HepG2 (cell line): ENCODE data around the gene YIPF4. TPM values are rescaled to one million over a fixed set of nuclear protein-coding genes. Genes with fewer than 3 reads are reported as not detected.

Source experiments
- ATM ChIP-seq: fragments of 450-650 bp; IDR thresholded peaks from 2 replicates; pipeline ENCODE4 v1.7.1; 2017; ENCODE audit warnings: mild to moderate bottlenecking, borderline replicate concordance
- BCL3 ChIP-seq: sonication (generic); formaldehyde crosslinking; IDR thresholded peaks from 2 replicates; pipeline ENCODE4 v1.5.1; 2020; ENCODE audit warnings: mild to moderate bottlenecking, missing genetic modification reagents, moderate library complexity
- CBX1 ChIP-seq: IDR thresholded peaks from one replicate; pipeline ENCODE4 v1.6.1; 2016; ENCODE audit warnings: antibody characterized with exemption, low read depth
- DBP ChIP-seq: sonication (generic); formaldehyde crosslinking; IDR thresholded peaks from 2 replicates; pipeline ENCODE4 v1.4.0; 2020; ENCODE audit warnings: missing genetic modification reagents; ENCODE audit errors: not compliant biosample characterization
- IKZF5 ChIP-seq: IDR thresholded peaks from 2 replicates; pipeline ENCODE4 v1.6.1; 2018; ENCODE audit warnings: missing genetic modification reagents, mild to moderate bottlenecking, missing compliant biosample characterization
- IRF1 ChIP-seq: sonication (generic); formaldehyde crosslinking; IDR thresholded peaks from 2 replicates; pipeline ENCODE4 v1.4.0; 2020; ENCODE audit warnings: low read depth, mild to moderate bottlenecking, missing genetic modification reagents
- JUND ChIP-seq: sonication (generic); formaldehyde crosslinking; IDR thresholded peaks from 2 replicates; pipeline ENCODE4 v1.8.0; 2022; ENCODE audit warnings: mild to moderate bottlenecking, missing genetic modification reagents
- KAT8 ChIP-seq: IDR thresholded peaks from 2 replicates; pipeline ENCODE4 v1.6.1; 2016; ENCODE audit warnings: missing genetic modification reagents, missing compliant biosample characterization
- NFKB2 ChIP-seq: sonication (generic); formaldehyde crosslinking; IDR thresholded peaks from 2 replicates; pipeline ENCODE4 v1.4.0; 2020; ENCODE audit warnings: missing genetic modification reagents, borderline replicate concordance
- NKX3-1 ChIP-seq: sonication (generic); formaldehyde crosslinking; IDR thresholded peaks from 2 replicates; pipeline ENCODE4 v1.5.0; 2020; ENCODE audit warnings: missing genetic modification reagents
- NRL ChIP-seq: sonication (generic); formaldehyde crosslinking; IDR thresholded peaks from 2 replicates; pipeline ENCODE4 v1.5.0; 2020; ENCODE audit warnings: missing genetic modification reagents, mild to moderate bottlenecking, moderate library complexity, borderline replicate concordance
- POLR2AphosphoS2 ChIP-seq: IDR thresholded peaks from 2 replicates; pipeline ENCODE4 v1.6.1; 2011; ENCODE audit warnings: low read depth, low read length, improper control_type of control experiment
- RAD21 ChIP-seq: fragments of 450-650 bp; formaldehyde crosslinking; IDR thresholded peaks from 2 replicates; pipeline ENCODE4 v1.5.0; 2020; ENCODE audit warnings: mild to moderate bottlenecking
- SP4 ChIP-seq: sonication (generic); formaldehyde crosslinking; IDR thresholded peaks from 2 replicates; pipeline ENCODE4 v1.8.1; 2023; ENCODE audit warnings: mild to moderate bottlenecking, missing genetic modification reagents
- ZMYM3 ChIP-seq: sonication (generic); formaldehyde crosslinking; IDR thresholded peaks from 2 replicates; pipeline ENCODE4 v1.5.1; 2020; ENCODE audit warnings: mild to moderate bottlenecking, missing genetic modification reagents
- ZNF160 ChIP-seq: sonication (generic); formaldehyde crosslinking; IDR thresholded peaks from 2 replicates; pipeline ENCODE4 v1.8.0; 2022; ENCODE audit warnings: mild to moderate bottlenecking, inconsistent platforms, missing genetic modification reagents
- ZNF225 ChIP-seq: sonication (generic); formaldehyde crosslinking; IDR thresholded peaks from 2 replicates; pipeline ENCODE4 v1.4.0; 2020; ENCODE audit warnings: mild to moderate bottlenecking, missing genetic modification reagents
- ZNF256 ChIP-seq: sonication (generic); formaldehyde crosslinking; conservative IDR thresholded peaks from 2 replicates; pipeline ENCODE4 v1.4.0; 2020; ENCODE audit warnings: missing genetic modification reagents
- ZNF337 ChIP-seq: sonication (generic); formaldehyde crosslinking; IDR thresholded peaks from 2 replicates; pipeline ENCODE4 v1.5.1; 2020; ENCODE audit warnings: missing genetic modification reagents, low read depth, mild to moderate bottlenecking, borderline replicate concordance
- ZNF432 ChIP-seq: sonication (generic); formaldehyde crosslinking; IDR thresholded peaks from 2 replicates; pipeline ENCODE4 v1.5.0; 2020; ENCODE audit warnings: missing genetic modification reagents, mild to moderate bottlenecking, borderline replicate concordance
- ZNF547 ChIP-seq: sonication (generic); formaldehyde crosslinking; IDR thresholded peaks from 2 replicates; pipeline ENCODE4 v1.5.1; 2020; ENCODE audit warnings: mild to moderate bottlenecking, missing genetic modification reagents
- ZNF619 ChIP-seq: sonication (generic); formaldehyde crosslinking; IDR thresholded peaks from 2 replicates; pipeline ENCODE4 v1.4.0; 2020; ENCODE audit warnings: mild to moderate bottlenecking, missing genetic modification reagents
- ZSCAN12 ChIP-seq: sonication (generic); formaldehyde crosslinking; IDR thresholded peaks from 2 replicates; pipeline ENCODE4 v1.9.0; 2021; ENCODE audit warnings: mild to moderate bottlenecking, missing genetic modification reagents
- polyA plus RNA-seq, 8 experiments: library from polyadenylated mRNA; depleted of rRNA in 3 of 8; stranded (reverse) in 7 of 8; unstranded in 1 of 8; fragments of >200 nt; fragmentation: Illumina TruSeq in 4 of 8; extraction: Trizol in 4 of 8; gene quantifications; 2 replicates each; pipeline versions ENCODE4 v1.2.1 to v1.2.3, GENCODE V29; 2011 to 2016; ENCODE audit warnings: low read depth in 4 of 8, missing spikeins in 1 of 8, mixed read lengths in 1 of 8; ENCODE audit not compliant: insufficient read depth in 1 of 8
- total RNA-seq, 5 experiments: library from RNA; depleted of rRNA; stranded (reverse); fragments of >200 nt; fragmentation: Illumina TruSeq; extraction: Trizol; gene quantifications; 2 replicates each; pipeline ENCODE4 v1.2.3, GENCODE V29; 2016; ENCODE audit warnings: low read depth in 1 of 5
- TF ChIP-seq, protein P1 (sequence below): sonication (generic); formaldehyde crosslinking; IDR thresholded peaks from 2 replicates; pipeline ENCODE4 v1.5.0; 2020; ENCODE audit warnings: missing genetic modification reagents
- TF ChIP-seq, protein P2 (sequence below): sonication (generic); formaldehyde crosslinking; IDR thresholded peaks from 2 replicates; pipeline ENCODE4 v1.4.0; 2020; ENCODE audit warnings: mild to moderate bottlenecking, missing genetic modification reagents

The YIPF4 gene
- total and polyA plus RNA-seq, 2 of the 13 experiments (the other 11 are each of a cell fraction or from before 2014, with no cell fraction given) = 19.0 to 43.9 TPM

- TF ChIP-seq SP4 (CRISPR knock-in tag) (peak; percentile 84), KAT8 (CRISPR knock-in tag) (peak; percentile 95), CBX1 (peak; percentile 93), ZNF432 (CRISPR knock-in tag) (no peak), RAD21 (CRISPR knock-in tag) (peak; percentile 82), ZMYM3 (CRISPR knock-in tag) (peak; percentile 96), ZNF547 (CRISPR knock-in tag) (peak; percentile 99), NFKB2 (CRISPR knock-in tag) (peak; percentile 97), IRF1 (CRISPR knock-in tag) (peak; percentile 86; the same call in 1 of the 2 replicates), POLR2AphosphoS2 (peak; percentile 85; the same call in 1 of the 2 replicates), JUND (CRISPR knock-in tag) (peak; percentile 72), ZNF160 (CRISPR knock-in tag) (peak; percentile 74), BCL3 (peak; percentile 94; the same call in 1 of the 2 replicates), ZNF225 (CRISPR knock-in tag) (no peak), ATM (no peak), DBP (CRISPR knock-in tag) (peak; percentile 91), ZSCAN12 (CRISPR knock-in tag) (peak; percentile 45; the same call in 1 of the 2 replicates), NKX3-1 (CRISPR knock-in tag) (peak; percentile 93), ZNF256 (CRISPR knock-in tag) (no peak), NRL (CRISPR knock-in tag) (no peak; the same call in 1 of the 2 replicates), ZNF619 (peak; percentile 85; the same call in 1 of the 2 replicates), IKZF5 (peak; percentile 96), ZNF337 (CRISPR knock-in tag) (no peak; the same call in 1 of the 2 replicates)
- TF ChIP-seq, protein P1, sequence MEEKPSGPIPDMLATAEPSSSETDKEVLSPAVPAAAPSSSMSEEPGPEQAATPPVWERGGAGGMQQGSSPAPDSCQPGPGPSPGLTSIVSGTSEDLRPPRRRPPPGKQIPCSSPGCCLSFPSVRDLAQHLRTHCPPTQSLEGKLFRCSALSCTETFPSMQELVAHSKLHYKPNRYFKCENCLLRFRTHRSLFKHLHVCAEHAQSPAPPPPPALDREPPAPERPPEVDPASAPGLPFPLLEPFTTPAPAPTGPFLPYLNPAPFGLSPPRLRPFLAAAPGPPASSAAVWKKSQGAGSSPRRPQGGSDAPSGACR (CRISPR knock-in tag) = peak; percentile 94
- TF ChIP-seq, protein P2, sequence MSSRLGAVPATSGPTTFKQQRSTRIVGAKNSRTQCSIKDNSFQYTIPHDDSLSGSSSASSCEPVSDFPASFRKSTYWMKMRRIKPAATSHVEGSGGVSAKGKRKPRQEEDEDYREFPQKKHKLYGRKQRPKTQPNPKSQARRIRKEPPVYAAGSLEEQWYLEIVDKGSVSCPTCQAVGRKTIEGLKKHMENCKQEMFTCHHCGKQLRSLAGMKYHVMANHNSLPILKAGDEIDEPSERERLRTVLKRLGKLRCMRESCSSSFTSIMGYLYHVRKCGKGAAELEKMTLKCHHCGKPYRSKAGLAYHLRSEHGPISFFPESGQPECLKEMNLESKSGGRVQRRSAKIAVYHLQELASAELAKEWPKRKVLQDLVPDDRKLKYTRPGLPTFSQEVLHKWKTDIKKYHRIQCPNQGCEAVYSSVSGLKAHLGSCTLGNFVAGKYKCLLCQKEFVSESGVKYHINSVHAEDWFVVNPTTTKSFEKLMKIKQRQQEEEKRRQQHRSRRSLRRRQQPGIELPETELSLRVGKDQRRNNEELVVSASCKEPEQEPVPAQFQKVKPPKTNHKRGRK = peak; percentile 79; the same call in 1 of the 2 replicates
These were observed 79.1 kb downstream of the YIPF4 start, which contains the start of gene BIRC6 (continued) for GRCh38 chr2:32356681-32357317.
